A549 treated with CpdA at 1 μM for 4 hours (cell line): ENCODE data around the gene CDKL5. TPM values are rescaled to one million over a fixed set of nuclear protein-coding genes. Genes with fewer than 3 reads are reported as not detected.

Experiments used
- total RNA-seq: library from RNA; stranded (reverse); fragments of 200-300 nt; extraction: Qiagen RNA extraction; gene quantifications from 5 replicates; pipeline ENCODE4 v1.2.3, GENCODE V29; 2022; ENCODE audit warnings: low read depth

The CDKL5 gene
- total RNA-seq = 3.6 to 6.2 TPM (median 5.9 TPM) in 5 replicates

DNA sequence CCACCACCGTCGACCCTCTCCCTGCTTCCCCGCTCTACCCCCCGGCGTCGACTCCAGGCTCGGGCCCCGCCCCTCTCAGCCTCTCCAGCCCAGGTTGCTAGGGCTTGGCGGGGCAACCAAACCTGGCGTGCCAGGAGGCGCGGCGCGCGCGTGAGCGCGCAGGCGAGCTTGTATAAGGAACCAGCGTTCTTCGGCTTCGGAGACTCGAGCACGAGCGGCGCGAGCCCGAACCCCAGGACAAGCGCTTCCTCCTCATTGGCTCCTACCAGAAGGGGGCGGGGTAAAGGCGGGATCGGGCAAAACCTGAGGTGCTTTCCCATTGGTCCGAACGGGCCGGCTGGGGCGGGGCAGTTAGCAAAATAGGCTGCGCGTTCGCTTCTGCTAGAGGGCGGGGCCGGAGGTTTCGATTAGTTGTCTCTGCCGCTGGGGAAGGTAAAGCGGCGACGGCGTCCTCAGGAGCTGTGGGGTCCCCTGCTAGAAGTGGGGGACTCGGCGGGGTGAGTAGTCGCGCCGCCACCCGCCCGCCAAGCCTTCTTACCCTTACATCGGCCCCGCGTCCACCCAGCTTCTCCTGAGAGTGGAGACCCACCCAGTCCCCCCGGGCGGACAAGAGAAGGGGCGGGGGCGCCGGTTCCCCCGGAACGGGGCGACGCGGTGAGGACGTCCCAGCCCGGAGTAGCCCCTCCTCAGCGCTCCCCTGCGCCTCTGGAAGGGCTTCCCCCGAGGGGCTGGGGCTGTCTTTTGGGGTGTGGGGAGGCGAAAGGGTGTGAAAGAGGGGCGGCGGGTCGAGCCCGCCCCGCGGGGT is at the start of gene CDKL5:
Gene CDKL5 (plus strand): TSS at position 410 of the 805 bp plus-strand sequence. CDS start 81,489 bp downstream, outside the sequence.

DNA sequence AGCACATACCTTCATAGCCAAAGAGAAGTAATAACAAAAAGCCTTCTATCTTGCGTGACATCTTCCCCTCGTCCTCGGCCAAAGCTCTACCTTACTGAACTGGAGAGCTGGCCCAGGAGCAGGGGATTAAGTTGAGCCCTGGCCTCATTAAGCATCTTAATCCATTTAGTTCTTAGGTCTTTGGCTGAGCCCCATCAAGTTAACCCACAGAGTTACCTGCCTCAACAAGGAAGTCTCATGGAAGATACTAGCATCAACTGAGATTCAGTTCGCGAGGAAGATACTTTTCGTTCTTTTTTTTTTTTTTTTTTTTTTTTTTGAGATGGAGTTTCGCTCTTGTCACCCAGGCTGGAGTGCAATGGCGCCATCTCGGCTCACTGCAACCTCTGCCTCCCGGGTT is 246.6 kb downstream of the CDKL5 start, which contains the start of gene RS1:
Gene RS1 (minus strand): TSS at position 101 of the 400 bp plus-strand sequence. CDS start 40 bp downstream, at position 61.

Other genes starting within 250 kb of the CDKL5 start
- not detected in 5 replicates for gene BEND2, start 204.7 kb upstream of the CDKL5 start, total RNA-seq
- gene SCML2, start 70.9 kb upstream of the CDKL5 start, total RNA-seq = 7.3 to 10.2 TPM (median 8.9 TPM) in 5 replicates
- gene RS1, start 246.5 kb downstream of the CDKL5 start, total RNA-seq = not detected in 5 replicates